GM12875 (cell line): ENCODE measurements around the gene IGDCC3.

Source experiments
- H3K4me3 ChIP-seq: one replicate; pipeline ENCODE4 v1.5.1; 2011; ENCODE audit warnings: low read depth, low read length, control low read depth
- CTCF ChIP-seq: IDR thresholded peaks from 2 replicates; pipeline ENCODE4 v1.5.1; 2011; ENCODE audit warnings: low read depth, mild to moderate bottlenecking, control low read depth, inconsistent platforms, low read length, moderate library complexity, borderline replicate concordance; ENCODE audit not compliant: insufficient read depth

Gene IGDCC3

DNA sequence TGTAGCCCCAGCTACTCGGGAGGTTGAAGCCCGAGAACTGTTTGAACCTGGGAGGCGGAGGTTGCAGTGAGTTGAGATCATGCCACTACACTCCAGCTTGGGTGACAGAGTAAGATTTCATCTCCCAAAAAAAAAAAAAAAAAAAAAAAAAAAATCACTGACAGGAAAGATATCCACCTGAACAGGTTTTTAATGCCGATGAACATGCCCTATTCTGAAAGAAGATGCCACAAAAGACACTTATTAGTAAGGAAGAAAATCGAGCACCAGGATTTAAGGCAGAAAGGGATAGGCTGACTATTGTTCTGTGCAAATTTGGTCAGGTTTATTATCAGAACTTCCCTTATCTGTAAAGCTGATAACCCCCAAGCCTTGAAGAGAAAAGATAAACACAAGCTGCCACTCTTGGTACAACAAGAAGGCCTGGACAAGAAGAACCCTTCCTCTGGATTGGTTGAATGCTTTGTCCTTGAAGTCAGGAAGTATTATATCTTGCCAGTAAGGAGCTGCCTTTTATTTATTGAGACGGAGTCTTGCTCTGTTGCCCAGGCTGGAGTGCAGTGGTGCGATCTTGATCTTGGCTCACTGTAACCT lies 88.4 kb downstream of the IGDCC3 start:
- TF ChIP-seq CTCF = no peak
- H3K4me3 ChIP-seq = no peak overlapping the region

GRCh38 chr15:65287520-65287855 lies 90.3 kb downstream of the IGDCC3 start:
- H3K4me3 ChIP-seq = no peak overlapping the region
- TF ChIP-seq CTCF = no peak

- no peak for TF ChIP-seq CTCF
- H3K4me3 ChIP-seq = peak within 1 kb of the TSS; percentile 75
Measured at GRCh38 chr15:65286704-65287519, 90.9 kb downstream of the IGDCC3 start, which contains the start of gene PARP16. TSS of gene PARP16 (minus strand) at chr15:65286883. CDS start at chr15:65286426, 457 bp downstream.

DNA sequence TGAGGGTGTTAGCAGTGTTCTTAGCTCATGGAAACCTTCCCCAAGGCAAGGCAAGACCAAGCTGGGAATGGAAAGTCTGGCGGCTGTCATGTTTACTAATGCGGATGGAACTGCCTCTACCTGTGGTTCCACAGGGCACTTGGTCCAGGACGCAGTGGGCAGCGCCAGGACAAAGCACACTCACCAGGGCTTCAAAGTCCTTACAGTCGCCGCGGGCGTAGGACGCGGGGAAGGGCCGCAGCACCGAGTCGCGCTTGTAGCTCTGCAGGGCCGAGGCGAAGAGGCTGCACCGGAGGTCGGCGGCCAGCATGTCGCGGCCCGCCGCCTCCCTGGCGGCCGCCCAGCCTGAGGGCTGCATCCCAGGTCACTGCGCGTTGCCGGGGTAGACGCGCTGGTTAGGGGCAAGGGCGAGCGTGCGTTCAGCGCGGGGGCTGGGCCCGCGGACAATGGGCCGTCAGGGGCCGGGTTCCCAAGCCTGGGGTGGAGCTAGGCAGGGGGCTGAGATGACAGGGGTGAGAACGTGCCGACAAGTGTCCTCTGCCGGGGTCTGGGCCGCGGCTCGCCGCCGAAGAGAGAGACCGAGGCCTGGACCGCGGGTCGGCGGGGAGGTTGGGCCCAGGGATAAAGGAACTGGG lies 91.6 kb downstream of the IGDCC3 start:
- peak overlapping the region; percentile 75 for H3K4me3 ChIP-seq
- TF ChIP-seq CTCF = no peak

GRCh38 chr15:65285291-65286068 lies 92.3 kb downstream of the IGDCC3 start:
- H3K4me3 ChIP-seq = peak overlapping the region; percentile 75
- no peak for TF ChIP-seq CTCF

GRCh38 chr15:65278480-65278879 lies 99.3 kb downstream of the IGDCC3 start:
- TF ChIP-seq CTCF = no peak
- H3K4me3 ChIP-seq = no peak overlapping the region
